HG03280 (cell line): Measurements from ENCODE around the gene UBLCP1.
"Not testable (repeated sequence)": the region's sequence is repeated elsewhere in the genome, so short reads cannot be mapped to it uniquely, and the experiment has no call there.

Experiments
- ATAC-seq: cut with Tn5 transposase; IDR thresholded peaks from one replicate; pipeline ENCODE4 v1.9.1; 2021; ENCODE audit warnings: mild to moderate bottlenecking, moderate library complexity; ENCODE audit not compliant: unreplicated experiment

Gene UBLCP1

GRCh38 chr5:159244890-159245289 is 18.2 kb upstream of the UBLCP1 start:
- no peak for ATAC-seq

GRCh38 chr5:159249158-159249557 is 13.9 kb upstream of the UBLCP1 start:
- ATAC-seq: no peak

- no peak for ATAC-seq
These were observed 10.9 kb upstream of the UBLCP1 start for GRCh38 chr5:159252195-159252594.

- ATAC-seq: no peak
These were observed 6.1 kb upstream of the UBLCP1 start for GRCh38 chr5:159257007-159257406.

GRCh38 chr5:159257629-159258283 is 5.3 kb upstream of the UBLCP1 start:
- no peak for ATAC-seq

GRCh38 chr5:159258361-159258760 is 4.7 kb upstream of the UBLCP1 start:
- ATAC-seq: no peak

- not testable (repeated sequence) for ATAC-seq
These were observed 2.9 kb upstream of the UBLCP1 start for GRCh38 chr5:159260212-159260611.

GRCh38 chr5:159262472-159262858 is 625 bp upstream of the UBLCP1 start:
- ATAC-seq: peak; percentile 4

GRCh38 chr5:159263569-159263905 is 447 bp downstream of the UBLCP1 start:
- peak; percentile 13 for ATAC-seq

GRCh38 chr5:159266764-159267163 is 3.7 kb downstream of the UBLCP1 start:
- ATAC-seq: not testable (repeated sequence)

- ATAC-seq: no peak
These were observed 6.6 kb downstream of the UBLCP1 start for GRCh38 chr5:159269723-159270122.

GRCh38 chr5:159273923-159274322 is 10.8 kb downstream of the UBLCP1 start:
- ATAC-seq: no peak

GRCh38 chr5:159274676-159275075 is 11.6 kb downstream of the UBLCP1 start:
- no peak for ATAC-seq

- no peak for ATAC-seq
These were observed 23.4 kb downstream of the UBLCP1 start for GRCh38 chr5:159286420-159287035.

- no peak for ATAC-seq
These were observed 27.7 kb downstream of the UBLCP1 start for GRCh38 chr5:159290741-159291140.

- ATAC-seq: no peak
These were observed 31.8 kb downstream of the UBLCP1 start for GRCh38 chr5:159294921-159295320.

GRCh38 chr5:159297300-159297699 is 34.2 kb downstream of the UBLCP1 start:
- ATAC-seq: not testable (repeated sequence)

GRCh38 chr5:159301466-159301865 is 38.4 kb downstream of the UBLCP1 start:
- no peak for ATAC-seq

- ATAC-seq: not testable (repeated sequence)
These were observed 39.1 kb downstream of the UBLCP1 start for GRCh38 chr5:159301929-159302860.

GRCh38 chr5:159303286-159303685 is 40.2 kb downstream of the UBLCP1 start:
- no peak for ATAC-seq

- ATAC-seq: no peak
These were observed 42.0 kb downstream of the UBLCP1 start for GRCh38 chr5:159304961-159305595.
